T-helper 1 cell treated with Interleukin-12 subunit alpha and Interleukin-12 subunit beta and Interleukin-4 antibody, amounts not matched to agents 30 ng/mL and 1 ng/mL, for 36 hours (primary cell): ENCODE data around the gene MX1. TPM values are rescaled to one million over a fixed set of nuclear protein-coding genes. Genes with fewer than 3 reads are reported as not detected.

Experiments used
- total RNA-seq: library from RNA; stranded (reverse); gene quantifications from 2 replicates; pipeline ENCODE4 v1.2.3, GENCODE V29; 2022

MX1 gene
- total RNA-seq, 1 donor from 2014 or later = 368 TPM

Other genes starting within 250 kb of the MX1 start
- not detected in 2 replicates for gene FAM3B, start 109.4 kb upstream of the MX1 start, total RNA-seq
- gene MX2, start 64.2 kb upstream of the MX1 start, total RNA-seq = 66.3 and 74.2 TPM in 2 replicates
- 0.07 TPM in 1 of 2 replicates, not detected in the other for gene TMPRSS2, start 81.9 kb downstream of the MX1 start, total RNA-seq